K562 (cell line): ENCODE results near the gene RET. TPM values are rescaled to one million over a fixed set of nuclear protein-coding genes. Genes with fewer than 3 reads are reported as not detected.

Experiments
- ATAC-seq: fragments of 200-7000 bp; cut with Tn5 transposase; 3 replicates; pipeline ENCODE4 v1.9.1; 2020; ENCODE audit warnings: moderate library complexity
- BruUV-seq: library from RNA; stranded (reverse); fragments of 400-500 nt; replicated peaks from 2 replicates; lab custom pipeline; 2021; lab: Mats Ljungman, UMichigan
- CTCF ChIA-PET: fragments of 300-600 bp; formaldehyde crosslinking; extraction: SDS; loops from one replicate; lab custom pipeline; 2021; ENCODE audit warnings: low intra/inter-chr PET ratio; lab: Yijun Ruan, JAX
- POLR2A ChIA-PET: fragments of 300-600, 350-650 bp; sonication (Branson Sonifier 250); formaldehyde crosslinking; extraction: SDS; loops from one replicate; lab custom pipeline; 2021; ENCODE audit warnings: antibody characterized with exemption, inconsistent platforms; lab: Yijun Ruan, JAX
- DNase-seq, 4 experiments: peaks; one replicate each; pipeline versions ENCODE4 v3.0.0 to v3.0.0-alpha.2; 2011 to 2018; ENCODE audit warnings: low spot score in 3 of 4, mixed read lengths in 3 of 4; ENCODE audit errors: extremely low read depth in 1 of 4
- FAIRE-seq: peaks from 2 replicates; lab custom pipeline; 2011; peaks lifted over from hg19 to GRCh38; lab: Jason Lieb, UNC
- H2AFZ ChIP-seq: 2 replicates; pipeline ENCODE4 v1.6.0; 2011; ENCODE audit warnings: low read depth, low read length, control low read depth, inconsistent platforms
- H3K27ac ChIP-seq: fragments of 200-600 bp; 3 replicates; pipeline ENCODE4 v1.8.0; 2011; ENCODE audit warnings: low read depth, mild to moderate bottlenecking, control low read depth, inconsistent platforms, low read length, moderate library complexity, mixed read lengths; ENCODE audit errors: extremely low read depth
- H3K27me3 ChIP-seq, 2 experiments: fragments of 300-600 bp in 1 of 2; 2 replicates in 1 of 2; 3 replicates in 1 of 2; pipeline versions ENCODE4 v1.6.0 to v1.8.0; 2011; ENCODE audit warnings: inconsistent platforms in 2 of 2, low read length in 2 of 2, mild to moderate bottlenecking in 1 of 2, mixed read lengths in 1 of 2, moderate library complexity in 1 of 2; ENCODE audit not compliant: control insufficient read depth in 2 of 2, insufficient read depth in 2 of 2
- H3K36me3 ChIP-seq: fragments of 300-600 bp; 3 replicates; pipeline ENCODE4 v1.8.0; 2011; ENCODE audit warnings: mild to moderate bottlenecking, low read length, inconsistent platforms; ENCODE audit not compliant: control insufficient read depth, insufficient read depth
- H3K4me1 ChIP-seq, 2 experiments: fragments of 200-600 bp in 1 of 2; replicated peaks in 1 of 2; 2 replicates in 1 of 2; 3 replicates in 1 of 2; pipeline versions ENCODE4 v1.5.1 to v1.8.0; 2011; ENCODE audit warnings: inconsistent platforms in 2 of 2, low read length in 2 of 2, mild to moderate bottlenecking in 1 of 2, mixed read lengths in 1 of 2, moderate library complexity in 1 of 2; ENCODE audit not compliant: control insufficient read depth in 2 of 2, insufficient read depth in 2 of 2
- H3K4me2 ChIP-seq: 2 replicates; pipeline ENCODE4 v1.6.1; 2011; ENCODE audit warnings: low read length, control low read depth, inconsistent platforms, mixed read lengths; ENCODE audit not compliant: insufficient read depth
- H3K4me3 ChIP-seq: fragments of 200-600 bp; sonication (generic), shearing (Covaris generic); 2 replicates; pipeline ENCODE4 v1.5.1; 2016; ENCODE audit warnings: control low read depth, inconsistent platforms
- H3K79me2 ChIP-seq: fragments of 200-600 bp; 3 replicates; pipeline ENCODE4 v1.8.0; 2011; ENCODE audit warnings: low read length, inconsistent platforms; ENCODE audit not compliant: control insufficient read depth, insufficient read depth
- H3K9ac ChIP-seq, 2 experiments: 2 replicates each; pipeline versions ENCODE4 v1.6.0 to v1.6.1; 2011; ENCODE audit warnings: low read depth in 2 of 2, low read length in 2 of 2, control low read depth in 1 of 2, inconsistent platforms in 1 of 2, mild to moderate bottlenecking in 1 of 2, mixed read lengths in 1 of 2; ENCODE audit not compliant: insufficient read depth in 1 of 2
- H3K9me1 ChIP-seq: one replicate; pipeline ENCODE4 v1.6.0; 2011; ENCODE audit warnings: inconsistent platforms, mild to moderate bottlenecking, low read length, moderate library complexity; ENCODE audit not compliant: control insufficient read depth, insufficient read depth
- H3K9me3 ChIP-seq: replicated peaks from 2 replicates; pipeline ENCODE4 v1.5.1; 2011; ENCODE audit warnings: low read depth, low read length, inconsistent platforms; ENCODE audit not compliant: control insufficient read depth, insufficient read depth
- H4K20me1 ChIP-seq: replicated peaks from 2 replicates; pipeline ENCODE4 v1.6.1; 2011; ENCODE audit warnings: low read length, inconsistent platforms, mixed read lengths; ENCODE audit not compliant: control insufficient read depth, insufficient read depth
- CAMTA2 ChIP-seq: fragments of 250-450 bp; sonication (Bioruptor Pico); conservative IDR thresholded peaks from 2 replicates; pipeline ENCODE4 v1.5.1; 2022
- FIP1L1 ChIP-seq: fragments of 200-400 bp; formaldehyde crosslinking; IDR thresholded peaks from 2 replicates; pipeline ENCODE4 v1.6.1; 2018; ENCODE audit warnings: mild to moderate bottlenecking, low read depth, low read length; ENCODE audit not compliant: poor library complexity, severe bottlenecking
- HDAC6 ChIP-seq: IDR thresholded peaks from 2 replicates; pipeline ENCODE4 v1.6.1; 2012; ENCODE audit warnings: low read depth, mild to moderate bottlenecking, control low read depth, inconsistent platforms, low read length, moderate library complexity
- KLF6 ChIP-seq: fragments of 250-450 bp; sonication (Bioruptor Pico); IDR thresholded peaks from 2 replicates; pipeline ENCODE4 v1.4.0; 2020; ENCODE audit warnings: mild to moderate bottlenecking, moderate library complexity, borderline replicate concordance
- NFATC3 ChIP-seq: fragments of 450-650 bp; IDR thresholded peaks from 2 replicates; pipeline ENCODE4 v1.6.1; 2017; ENCODE audit warnings: mild to moderate bottlenecking
- NFIC ChIP-seq: fragments of 450-650 bp; IDR thresholded peaks from 2 replicates; pipeline ENCODE4 v1.6.1; 2017; ENCODE audit warnings: mild to moderate bottlenecking, inconsistent platforms
- PHTF2 ChIP-seq: fragments of 250-450 bp; sonication (Bioruptor Pico); IDR thresholded peaks from 2 replicates; pipeline ENCODE4 v1.5.0; 2021; ENCODE audit warnings: mild to moderate bottlenecking
- SPI1 ChIP-seq: IDR thresholded peaks from 2 replicates; pipeline ENCODE4 v1.6.1; 2011; ENCODE audit warnings: low read depth, low read length, control low read depth, borderline replicate concordance
- SRSF7 ChIP-seq: fragments of 200-400 bp; formaldehyde crosslinking; optimal IDR thresholded peaks from 2 replicates; pipeline ENCODE3; 2017; ENCODE audit warnings: mild to moderate bottlenecking, low read depth, low read length
- ZNF133 ChIP-seq: fragments of 250-450 bp; sonication (Bioruptor Pico); IDR thresholded peaks from 2 replicates; pipeline ENCODE4 v1.4.0; 2020; ENCODE audit warnings: mild to moderate bottlenecking
- ZNF316 ChIP-seq: fragments of 450-650 bp; IDR thresholded peaks from 2 replicates; pipeline ENCODE4 v1.6.1; 2016
- ZNF512 ChIP-seq: IDR thresholded peaks from 2 replicates; pipeline ENCODE4 v1.6.1; 2016; ENCODE audit warnings: missing genetic modification characterization, missing compliant biosample characterization
- ZNF740 ChIP-seq, 3 experiments: fragments of 200-800 bp in 1 of 3; sonication (Bioruptor generic) in 1 of 3; sonication (generic) in 1 of 3; formaldehyde crosslinking in 1 of 3; IDR thresholded peaks; 2 replicates each; pipeline versions ENCODE4 v1.6.1 to v1.8.0; 2016 to 2022; ENCODE audit warnings: mild to moderate bottlenecking in 2 of 3, missing compliant biosample characterization in 2 of 3, missing genetic modification characterization in 2 of 3, missing genetic modification reagents in 1 of 3
- ZNF75A ChIP-seq: fragments of 450-650 bp; formaldehyde crosslinking; IDR thresholded peaks from 2 replicates; pipeline ENCODE4 v1.4.0; 2020; ENCODE audit warnings: mild to moderate bottlenecking
- ZSCAN29 ChIP-seq: fragments of 450-650 bp; IDR thresholded peaks from 2 replicates; pipeline ENCODE4 v1.6.1; 2017
- WGBS: fragments of 100-300 bp; shearing (Covaris generic); methylation state at CpG from one replicate; pipeline ENCODE4 v1.1.6; 2016; ENCODE audit warnings: low coverage, mixed read lengths; ENCODE audit not compliant: insufficient coverage; ENCODE audit errors: missing lambda C conversion rate; 5-methylcytosine and 5-hydroxymethylcytosine counted together
- in situ Hi-C: fragments of 300-500 bp; cut with MboI; formaldehyde crosslinking; loops from 4 replicates; pipeline ENCODE4 v1.15.0; 2018; ENCODE audit warnings: inconsistent platforms, mixed read lengths
- intact Hi-C: fragments of 100-400 bp; cut with micrococcal nuclease; formaldehyde crosslinking; loops from 2 replicates; pipeline ENCODE4 v1.14.2; 2022
- polyA plus RNA-seq, 8 experiments: library from polyadenylated mRNA; depleted of rRNA in 4 of 8; stranded (reverse) in 5 of 8; unstranded in 3 of 8; fragments of >200 nt; fragmentation: Nextera tagmentation in 2 of 8; fragmentation: Illumina TruSeq in 1 of 8; extraction: Ambion mirVana in 2 of 8; extraction: Trizol in 1 of 8; gene quantifications; 2 replicates each; pipeline versions ENCODE4 v1.2.1 to v1.2.3, GENCODE V29; 2011 to 2014; ENCODE audit warnings: inconsistent platforms in 1 of 8, missing spikeins in 1 of 8
- total RNA-seq, 7 experiments: library from RNA; depleted of rRNA in 6 of 7; stranded (reverse); fragments of >200 nt in 6 of 7; fragmentation: Illumina TruSeq in 2 of 7; extraction: Trizol in 2 of 7; gene quantifications; 2 replicates each; pipeline versions ENCODE4 v1.2.1 to v1.2.3, GENCODE V29; 2011 to 2021; ENCODE audit warnings: low replicate concordance in 1 of 7

The RET gene
- total and polyA plus RNA-seq, 9 of the 15 experiments (the other 6 are each of a cell fraction or from before 2014, with no cell fraction given) = 0.04 to 0.05 TPM; not detected in 7

DNA sequence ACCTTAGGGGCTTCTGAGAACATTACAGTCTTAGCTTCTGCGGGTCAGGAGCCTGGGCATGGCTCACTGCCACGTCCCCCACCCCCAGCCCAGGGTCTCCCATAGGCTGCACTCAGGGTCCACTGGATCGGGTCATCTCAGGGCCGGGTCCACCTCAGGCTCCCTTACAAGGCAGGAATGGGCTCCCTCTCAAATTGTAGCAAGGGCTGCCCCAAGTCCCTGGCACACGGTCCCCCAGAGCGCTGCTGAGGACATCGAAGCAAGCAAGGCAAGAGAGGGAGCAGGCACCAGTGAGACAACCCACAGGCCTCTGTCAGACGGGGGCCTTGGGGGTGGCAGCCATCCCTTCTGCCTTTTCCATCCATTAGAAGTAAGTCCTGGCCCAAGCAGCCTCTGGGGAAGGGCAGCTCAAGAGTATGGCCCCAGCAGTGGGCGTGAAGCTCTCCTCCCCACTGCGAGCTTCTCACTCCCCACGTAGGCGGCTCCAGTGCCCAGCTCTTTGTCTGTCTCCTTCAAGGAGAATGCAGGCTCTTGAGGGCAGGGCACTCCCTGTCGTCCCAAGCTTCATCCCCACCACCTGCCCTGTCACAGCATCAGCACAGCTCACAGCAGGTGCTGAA, 18.0 kb upstream of the RET start:
- Histone ChIP-seq H3K27me3 (peaks cover 4 to 44% of the 10 kb centered on the region in 2 experiments; a peak in 4 of 5 replicates), H3K9me3 (no peaks in the 10 kb centered on the region), H3K4me3 (no peak overlapping the region), H2AFZ (no peak overlapping the region), H3K27ac (no peak overlapping the region), H3K79me2 (no peaks in the 10 kb centered on the region), H3K9ac (no peak overlapping the region), H4K20me1 (peaks cover 4% of the 10 kb centered on the region), H3K36me3 (no peaks in the 10 kb centered on the region), H3K4me1 (peaks cover 0 to 4% of the 10 kb centered on the region in 2 experiments; a peak in 2 of 5 replicates), H3K9me1 (no peaks in the 10 kb centered on the region), H3K4me2 (no peak overlapping the region)
- TF ChIP-seq ZNF133 (no peak), FIP1L1 (no peak), ZNF512 (no peak), SRSF7 (no peak), ZNF75A (CRISPR knock-in tag) (no peak), ZNF740 (CRISPR knock-in tag; IDR thresholded peaks at IDR 0.05) (no peak), ZNF740 (tag; IDR thresholded peaks at IDR 0.05) (no peak), NFATC3 (no peak), ZNF316 (no peak), NFIC (no peak), CAMTA2 (no peak), SPI1 (no peak), PHTF2 (CRISPR knock-in tag) (no peak), HDAC6 (no peak), ZSCAN29 (no peak), KLF6 (CRISPR knock-in tag) (no peak)
- in situ Hi-C loops (no loop called here), intact Hi-C loops (no loop called here)
- WGBS = 2% methylated on average over 13 of the region's 13 CpGs
- BruUV-seq = no TSS peak
- DNase-seq (no peak), FAIRE-seq (no peak), ATAC-seq (no peak)
- ChIA-PET CTCF (no interaction called here), POLR2A (interaction anchor here (0.6 to 1.0 kb wide), 2 partner anchors 12 to 74 kb away, joined by 3 to 5 read pairs; no protein-coding TSS in a partner anchor)
